Mesenchymal stem cell (in vitro differentiated cells and primary cell): ENCODE results near the gene NDUFA11.

Experiments
- DNase-seq: peaks from one replicate; pipeline ENCODE4 v3.0.0-alpha.2; 2013
- H2AFZ ChIP-seq: one replicate; pipeline ENCODE4 v1.6.1; 2013; ENCODE audit warnings: low read depth, mild to moderate bottlenecking, control low read depth, inconsistent platforms, low read length, moderate library complexity
- H2AK5ac ChIP-seq: 2 replicates; pipeline ENCODE4 v1.6.1; 2013; ENCODE audit warnings: low read length, moderate library complexity, mild to moderate bottlenecking, inconsistent platforms; ENCODE audit not compliant: severe bottlenecking
- H2BK120ac ChIP-seq: one replicate; pipeline ENCODE4 v1.6.1; 2013; ENCODE audit warnings: low read depth, mild to moderate bottlenecking, inconsistent platforms, low read length, moderate library complexity
- H2BK12ac ChIP-seq, 2 experiments: one replicate each; pipeline ENCODE4 v1.6.1; 2013; ENCODE audit warnings: inconsistent platforms in 2 of 2, low read length in 2 of 2, mild to moderate bottlenecking in 2 of 2, moderate library complexity in 2 of 2, control low read depth in 1 of 2
- H2BK15ac ChIP-seq: one replicate; pipeline ENCODE4 v1.6.1; 2013; ENCODE audit warnings: mild to moderate bottlenecking, low read depth, inconsistent platforms; ENCODE audit not compliant: poor library complexity, severe bottlenecking
- H2BK5ac ChIP-seq: 2 replicates; pipeline ENCODE4 v1.6.1; 2013; ENCODE audit warnings: low read depth, mild to moderate bottlenecking, low read length, control low read depth, inconsistent platforms; ENCODE audit not compliant: poor library complexity, severe bottlenecking
- H3K14ac ChIP-seq, 2 experiments: one replicate each; pipeline ENCODE4 v1.6.1; 2013; ENCODE audit warnings: inconsistent platforms in 2 of 2, low read length in 2 of 2, control low read depth in 1 of 2, mild to moderate bottlenecking in 1 of 2, moderate library complexity in 1 of 2
- H3K18ac ChIP-seq, 2 experiments: one replicate each; pipeline ENCODE4 v1.6.1; 2013; ENCODE audit warnings: inconsistent platforms in 2 of 2, low read length in 2 of 2, control low read depth in 1 of 2, low read depth in 1 of 2, mild to moderate bottlenecking in 1 of 2
- H3K23ac ChIP-seq, 2 experiments: one replicate each; pipeline ENCODE4 v1.6.1; 2013; ENCODE audit warnings: inconsistent platforms in 2 of 2, low read length in 2 of 2, mild to moderate bottlenecking in 2 of 2, moderate library complexity in 2 of 2, control low read depth in 1 of 2
- H3K27ac ChIP-seq: 2 replicates; pipeline ENCODE4 v1.5.1; 2013; ENCODE audit warnings: mild to moderate bottlenecking, moderate library complexity, low read length, control low read depth, inconsistent platforms; ENCODE audit not compliant: poor library complexity, severe bottlenecking
- H3K27me3 ChIP-seq, 2 experiments: 2 replicates each; pipeline versions ENCODE4 v1.6.1 to v1.7.0; 2013; ENCODE audit warnings: low read length in 2 of 2, mild to moderate bottlenecking in 2 of 2, moderate library complexity in 2 of 2, control low read depth in 1 of 2, inconsistent platforms in 1 of 2; ENCODE audit not compliant: control insufficient read depth in 1 of 2, insufficient read depth in 1 of 2
- H3K36me3 ChIP-seq, 2 experiments: 2 replicates each; pipeline versions ENCODE4 v1.6.1 to v1.7.0; 2013; ENCODE audit warnings: low read length in 2 of 2, control low read depth in 1 of 2, inconsistent platforms in 1 of 2, low read depth in 1 of 2, mild to moderate bottlenecking in 1 of 2; ENCODE audit not compliant: insufficient read depth in 2 of 2, control insufficient read depth in 1 of 2
- H3K4ac ChIP-seq, 2 experiments: one replicate each; pipeline ENCODE4 v1.6.1; 2013; ENCODE audit warnings: inconsistent platforms in 2 of 2, low read length in 2 of 2, mild to moderate bottlenecking in 2 of 2, moderate library complexity in 2 of 2, control low read depth in 1 of 2, low read depth in 1 of 2
- H3K4me1 ChIP-seq: 2 replicates; pipeline ENCODE4 v1.6.1; 2013; ENCODE audit warnings: low read depth, low read length, control low read depth; ENCODE audit not compliant: control insufficient read depth, insufficient read depth
- H3K4me2 ChIP-seq: 2 replicates; pipeline ENCODE4 v1.6.1; 2013; ENCODE audit warnings: low read length, mild to moderate bottlenecking, inconsistent platforms; ENCODE audit not compliant: poor library complexity, severe bottlenecking
- H3K4me3 ChIP-seq, 2 experiments: 2 replicates each; pipeline versions ENCODE4 v1.5.1 to v1.7.0; 2013; ENCODE audit warnings: low read length in 2 of 2, mild to moderate bottlenecking in 2 of 2, control low read depth in 1 of 2, low read depth in 1 of 2; ENCODE audit not compliant: insufficient read depth in 1 of 2
- H3K79me1 ChIP-seq: replicated peaks from 2 replicates; pipeline ENCODE4 v1.6.1; 2013; ENCODE audit warnings: mild to moderate bottlenecking, control low read depth, low read length, inconsistent platforms; ENCODE audit not compliant: poor library complexity, severe bottlenecking
- H3K9ac ChIP-seq: 2 replicates; pipeline ENCODE4 v1.7.0; 2013; ENCODE audit warnings: mild to moderate bottlenecking, low read length, moderate library complexity
- H3K9me3 ChIP-seq: 2 replicates; pipeline ENCODE4 v1.7.0; 2013; ENCODE audit warnings: mild to moderate bottlenecking, low read length; ENCODE audit not compliant: control insufficient read depth
- H4K8ac ChIP-seq: one replicate; pipeline ENCODE4 v1.6.1; 2013; ENCODE audit warnings: inconsistent platforms, mild to moderate bottlenecking, low read length, moderate library complexity
- H4K91ac ChIP-seq: one replicate; pipeline ENCODE4 v1.6.1; 2013; ENCODE audit warnings: mild to moderate bottlenecking, low read length, inconsistent platforms
- WGBS: methylation state at CpG from one replicate; pipeline ENCODE4 v1.1.7; 2013; ENCODE audit warnings: mixed read lengths; 5-methylcytosine and 5-hydroxymethylcytosine counted together

Gene NDUFA11

DNA sequence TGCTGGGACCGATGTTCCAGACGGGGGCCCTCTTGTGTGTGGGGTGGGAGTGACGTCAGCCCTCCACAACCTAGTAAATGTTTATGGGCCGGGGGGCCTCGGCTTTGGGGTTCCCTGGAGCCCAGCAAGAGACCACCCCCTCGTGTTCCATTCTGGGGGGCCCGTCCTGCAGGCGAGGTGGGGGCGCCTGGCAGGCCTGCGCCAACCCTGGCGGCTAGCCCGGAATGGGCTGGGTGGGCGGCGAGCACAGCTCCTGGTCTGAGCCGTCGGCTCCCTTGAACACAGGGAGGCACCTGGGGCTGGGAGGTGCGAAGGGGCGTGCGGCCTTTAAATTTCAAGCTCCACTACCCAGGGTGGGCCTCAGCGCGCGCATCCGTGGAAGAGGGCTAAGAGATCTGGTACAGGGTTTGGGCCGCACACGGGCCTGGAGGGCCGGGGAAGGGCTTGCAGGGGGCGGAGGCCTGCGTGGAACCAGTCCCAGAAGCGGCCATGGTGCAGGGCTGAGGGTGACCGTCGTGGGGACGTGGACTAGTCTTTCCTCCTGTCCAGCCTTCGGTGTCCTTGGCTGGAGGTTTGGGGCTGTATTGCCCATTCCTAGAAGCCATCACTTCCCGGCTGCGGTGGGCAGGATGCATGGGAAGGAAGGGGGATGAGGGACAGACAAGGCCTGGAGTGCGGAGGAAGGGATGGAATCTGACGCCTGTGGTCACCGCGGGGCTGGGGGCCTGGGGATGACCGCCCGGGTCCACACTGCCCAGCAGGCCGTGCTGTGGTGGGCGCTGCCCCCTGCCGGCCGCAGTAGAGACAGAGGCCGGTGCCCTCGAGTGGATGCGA, 11.4 kb downstream of the NDUFA11 start:
- Histone ChIP-seq H2BK120ac (no peak overlapping the region), H3K9me3 (no peaks in the 10 kb centered on the region), H3K18ac (peak overlapping the region; percentile 37 to 71), H3K4me2 (no peak overlapping the region), H2BK5ac (no peak overlapping the region), H3K27me3 (peaks cover 3 to 28% of the 10 kb centered on the region in 2 experiments), H2AK5ac (no peak overlapping the region), H4K91ac (peak overlapping the region; percentile 7), H3K36me3 (peaks cover 24 to 33% of the 10 kb centered on the region in 2 experiments), H3K4ac (peak overlapping the region in 1 of 2 experiments; percentile 24), H2AFZ (no peak overlapping the region), H3K23ac (no peak overlapping the region), H3K4me3 (no peak overlapping the region), H3K27ac (no peak overlapping the region), H2BK15ac (no peak overlapping the region), H3K4me1 (peaks cover 43% of the 10 kb centered on the region), H3K9ac (peak overlapping the region; percentile 51), H3K14ac (peak overlapping the region in 1 of 2 experiments; percentile 44), H4K8ac (peak overlapping the region; percentile 19), H2BK12ac (no peak overlapping the region), H3K79me1 (peaks cover 20% of the 10 kb centered on the region)
- 46% methylated on average over 46 of the region's 48 CpGs for WGBS
- DNase-seq, result peak; percentile 60

GRCh38 chr19:5891572-5891937, 12.0 kb downstream of the NDUFA11 start:
- Histone ChIP-seq H3K4ac (no peak overlapping the region), H2BK12ac (peak overlapping the region in 1 of 2 experiments; percentile 7), H3K9me3 (no peaks in the 10 kb centered on the region), H3K79me1 (peaks cover 14% of the 10 kb centered on the region), H3K18ac (peak overlapping the region in 1 of 2 experiments; percentile 27), H2BK120ac (peak overlapping the region; percentile 54), H2BK15ac (no peak overlapping the region), H4K91ac (no peak overlapping the region), H3K27ac (no peak overlapping the region), H4K8ac (peak overlapping the region; percentile 27), H3K9ac (peak overlapping the region; percentile 51), H3K27me3 (peaks cover 3 to 28% of the 10 kb centered on the region in 2 experiments), H3K14ac (peak overlapping the region in 1 of 2 experiments; percentile 53), H2AFZ (no peak overlapping the region), H3K23ac (no peak overlapping the region), H2BK5ac (no peak overlapping the region), H3K36me3 (peaks cover 22 to 27% of the 10 kb centered on the region in 2 experiments), H2AK5ac (no peak overlapping the region), H3K4me3 (no peak overlapping the region), H3K4me2 (no peak overlapping the region), H3K4me1 (peaks cover 42% of the 10 kb centered on the region)
- no peak for DNase-seq
- 82% methylated on average over 4 of the region's 4 CpGs for WGBS

DNA sequence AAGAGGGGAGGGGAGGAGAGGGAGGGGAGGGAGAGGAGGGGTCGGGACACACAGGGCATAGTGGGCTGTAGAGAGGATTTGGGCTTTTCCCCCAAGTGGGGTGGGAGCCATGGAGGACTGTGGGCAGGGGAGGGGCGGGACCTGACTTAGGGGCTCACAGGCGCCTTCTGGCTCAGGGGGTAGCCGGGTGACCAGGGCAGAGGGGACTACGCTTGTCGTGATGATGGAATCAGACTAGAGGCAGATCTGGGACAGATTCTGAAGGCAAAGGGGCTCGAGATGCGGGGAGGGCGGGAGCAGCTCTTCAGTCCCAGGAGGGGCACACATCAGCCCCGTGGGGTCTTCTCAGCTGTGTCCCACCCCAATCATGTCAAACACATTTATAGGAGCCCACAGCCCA, 13.5 kb downstream of the NDUFA11 start:
- H4K91ac ChIP-seq, result peak overlapping the region; percentile 53
- H3K4me3 ChIP-seq, result no peak overlapping the region
- H3K4ac ChIP-seq, result no peak overlapping the region
- WGBS, result 81% methylated on average over 10 of the region's 10 CpGs
- H3K18ac ChIP-seq, result no peak overlapping the region
- H2BK120ac ChIP-seq, result no peak overlapping the region
- H3K9me3 ChIP-seq, result no peaks in the 10 kb centered on the region
- H3K27ac ChIP-seq, result no peak overlapping the region
- no peak overlapping the region for H3K4me2 ChIP-seq
- H2BK15ac ChIP-seq, result no peak overlapping the region
- H2AK5ac ChIP-seq, result no peak overlapping the region
- H2BK5ac ChIP-seq, result no peak overlapping the region
- peaks cover 2% of the 10 kb centered on the region for H3K79me1 ChIP-seq
- no peak overlapping the region for H2BK12ac ChIP-seq
- DNase-seq, result no peak
- no peak overlapping the region for H3K23ac ChIP-seq
- H3K36me3 ChIP-seq, result peaks cover 9 to 12% of the 10 kb centered on the region in 2 experiments
- no peak overlapping the region for H3K14ac ChIP-seq
- H4K8ac ChIP-seq, result no peak overlapping the region
- peaks cover 36% of the 10 kb centered on the region for H3K4me1 ChIP-seq
- peaks cover 3 to 28% of the 10 kb centered on the region in 2 experiments for H3K27me3 ChIP-seq
- H3K9ac ChIP-seq, result no peak overlapping the region
- H2AFZ ChIP-seq, result no peak overlapping the region

DNA sequence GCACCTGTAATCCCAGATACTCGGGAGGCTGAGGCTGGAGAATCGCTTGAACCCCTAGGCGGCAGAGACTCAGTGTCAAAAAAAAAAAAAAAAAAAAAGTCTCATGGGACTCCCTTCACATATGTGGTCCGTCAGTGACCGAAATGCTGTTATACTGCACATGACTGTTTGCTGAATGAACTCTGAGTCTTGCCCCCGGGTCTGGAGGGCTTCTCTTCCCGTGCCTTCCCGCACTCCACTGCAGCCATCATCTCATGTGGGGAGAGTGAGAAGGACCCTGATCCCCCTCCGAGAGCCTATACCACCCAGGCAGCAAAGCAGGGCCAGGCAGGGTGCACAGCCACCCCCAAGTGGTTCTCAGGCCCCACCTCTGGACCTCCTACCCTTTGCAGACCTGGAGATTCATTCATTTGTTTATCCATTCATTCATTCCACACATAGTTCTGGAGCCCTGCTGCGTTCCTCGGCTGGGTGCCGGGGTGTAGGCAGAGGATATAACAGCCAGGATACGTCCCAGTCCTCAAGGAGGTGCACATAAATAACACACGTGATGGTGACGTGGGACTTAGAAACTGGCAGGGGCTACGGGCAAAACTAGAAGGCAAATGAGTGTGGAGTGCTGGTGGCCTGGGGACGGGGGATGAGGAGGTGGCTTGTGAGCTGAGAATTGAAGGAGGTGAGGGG, 14.2 kb downstream of the NDUFA11 start:
- Histone ChIP-seq H2AFZ (no peak overlapping the region), H2BK15ac (no peak overlapping the region), H4K8ac (no peak overlapping the region), H3K23ac (no peak overlapping the region), H3K4me3 (no peak overlapping the region), H4K91ac (no peak overlapping the region), H3K4ac (no peak overlapping the region), H3K9ac (no peak overlapping the region), H2BK120ac (no peak overlapping the region), H3K4me2 (no peak overlapping the region), H3K14ac (peak overlapping the region in 1 of 2 experiments; percentile 75), H3K27ac (no peak overlapping the region), H3K9me3 (no peaks in the 10 kb centered on the region), H2AK5ac (no peak overlapping the region), H2BK5ac (no peak overlapping the region), H3K36me3 (peaks cover 4 to 5% of the 10 kb centered on the region in 2 experiments), H3K4me1 (peaks cover 29% of the 10 kb centered on the region), H3K79me1 (no peaks in the 10 kb centered on the region), H3K18ac (no peak overlapping the region), H3K27me3 (peaks cover 3 to 28% of the 10 kb centered on the region in 2 experiments), H2BK12ac (peak overlapping the region in 1 of 2 experiments; percentile 49)
- DNase-seq, result peak; percentile 59
- WGBS, result 75% methylated on average over 17 of the region's 17 CpGs
